22Rv1 (cell line): ENCODE measurements around the gene NOS3.

ENCODE experiments used
- ZFX ChIP-seq: fragments of 450-650 bp; IDR thresholded peaks from 2 replicates; pipeline ENCODE4 v1.6.1; 2017; ENCODE audit warnings: antibody characterized with exemption, borderline replicate concordance
- TF ChIP-seq, protein P1 (sequence below): fragments of 450-650 bp; IDR thresholded peaks from 2 replicates; pipeline ENCODE4 v1.5.1; 2017; ENCODE audit warnings: mild to moderate bottlenecking

DNA sequence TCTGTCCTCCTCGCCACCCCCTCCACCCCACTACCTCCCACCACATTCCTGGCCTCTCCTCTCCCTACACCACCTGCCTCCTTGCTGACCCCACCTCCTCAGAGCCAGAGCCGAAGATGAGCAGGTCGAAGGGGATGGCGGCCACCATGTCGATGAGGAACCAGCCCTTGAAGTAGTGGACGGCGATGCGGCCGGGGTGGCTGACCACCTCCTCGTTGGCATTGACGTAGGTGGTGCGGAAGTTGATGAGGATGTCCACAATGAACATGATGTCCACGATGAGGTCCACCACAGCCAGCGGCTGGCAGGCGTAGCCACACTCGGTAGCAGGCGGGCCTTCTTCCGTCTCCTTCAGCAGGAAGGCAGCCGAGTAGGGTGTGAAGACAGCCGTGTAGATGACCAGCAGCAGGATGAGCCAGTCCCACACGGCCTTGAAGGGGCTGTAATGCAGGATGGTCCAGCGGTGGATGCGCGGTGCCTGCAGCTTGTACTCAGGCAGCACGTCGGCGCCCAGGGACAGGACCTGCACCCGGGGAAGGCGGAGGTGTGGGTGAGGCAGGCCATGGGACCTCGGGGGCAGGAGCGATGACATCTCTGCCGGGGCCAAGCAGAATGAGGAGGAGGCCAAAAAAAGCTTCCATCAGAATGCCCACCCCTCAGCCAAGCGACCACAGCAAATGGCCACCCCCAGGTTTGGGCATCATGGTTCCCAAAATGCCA is 38.3 kb upstream of the NOS3 start:
- TF ChIP-seq, protein P1, sequence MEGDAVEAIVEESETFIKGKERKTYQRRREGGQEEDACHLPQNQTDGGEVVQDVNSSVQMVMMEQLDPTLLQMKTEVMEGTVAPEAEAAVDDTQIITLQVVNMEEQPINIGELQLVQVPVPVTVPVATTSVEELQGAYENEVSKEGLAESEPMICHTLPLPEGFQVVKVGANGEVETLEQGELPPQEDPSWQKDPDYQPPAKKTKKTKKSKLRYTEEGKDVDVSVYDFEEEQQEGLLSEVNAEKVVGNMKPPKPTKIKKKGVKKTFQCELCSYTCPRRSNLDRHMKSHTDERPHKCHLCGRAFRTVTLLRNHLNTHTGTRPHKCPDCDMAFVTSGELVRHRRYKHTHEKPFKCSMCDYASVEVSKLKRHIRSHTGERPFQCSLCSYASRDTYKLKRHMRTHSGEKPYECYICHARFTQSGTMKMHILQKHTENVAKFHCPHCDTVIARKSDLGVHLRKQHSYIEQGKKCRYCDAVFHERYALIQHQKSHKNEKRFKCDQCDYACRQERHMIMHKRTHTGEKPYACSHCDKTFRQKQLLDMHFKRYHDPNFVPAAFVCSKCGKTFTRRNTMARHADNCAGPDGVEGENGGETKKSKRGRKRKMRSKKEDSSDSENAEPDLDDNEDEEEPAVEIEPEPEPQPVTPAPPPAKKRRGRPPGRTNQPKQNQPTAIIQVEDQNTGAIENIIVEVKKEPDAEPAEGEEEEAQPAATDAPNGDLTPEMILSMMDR, result no peak
- no peak for TF ChIP-seq ZFX
